Measurements from ENCODE around the gene LHX1. TPM values are rescaled to one million over a fixed set of nuclear protein-coding genes. Genes with fewer than 3 reads are reported as not detected.
A peak's percentile ranks its signal among the peaks of the same experiment; 100 is the strongest.

Gene LHX1
- total RNA-seq, 1 donor = not detected

DNA sequence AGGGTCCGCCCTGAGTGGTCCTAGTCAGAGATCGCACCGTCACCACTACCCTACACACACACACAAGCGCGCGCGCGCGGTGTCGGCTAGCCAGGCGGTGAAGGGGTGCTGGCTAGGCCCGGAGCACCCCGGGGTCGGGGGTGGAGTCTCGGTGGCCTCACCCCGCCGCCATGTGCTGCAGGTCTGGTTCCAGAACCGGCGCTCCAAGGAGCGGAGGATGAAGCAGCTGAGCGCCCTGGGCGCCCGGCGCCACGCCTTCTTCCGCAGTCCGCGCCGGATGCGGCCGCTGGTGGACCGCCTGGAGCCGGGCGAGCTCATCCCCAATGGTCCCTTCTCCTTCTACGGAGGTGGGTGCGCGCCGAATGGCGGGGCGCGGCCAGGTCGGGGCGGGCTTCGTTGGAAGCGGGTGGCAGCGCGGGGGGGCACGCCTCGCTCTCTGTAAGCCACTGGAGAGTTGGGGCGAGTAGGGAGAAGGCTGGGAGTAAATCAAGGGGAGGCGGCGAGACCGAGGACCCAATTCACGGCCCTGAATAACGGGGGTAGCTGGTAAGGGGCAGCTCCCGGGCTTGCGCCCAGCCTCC is 4.8 kb downstream of the LHX1 start:
- TF ChIP-seq, protein P1, sequence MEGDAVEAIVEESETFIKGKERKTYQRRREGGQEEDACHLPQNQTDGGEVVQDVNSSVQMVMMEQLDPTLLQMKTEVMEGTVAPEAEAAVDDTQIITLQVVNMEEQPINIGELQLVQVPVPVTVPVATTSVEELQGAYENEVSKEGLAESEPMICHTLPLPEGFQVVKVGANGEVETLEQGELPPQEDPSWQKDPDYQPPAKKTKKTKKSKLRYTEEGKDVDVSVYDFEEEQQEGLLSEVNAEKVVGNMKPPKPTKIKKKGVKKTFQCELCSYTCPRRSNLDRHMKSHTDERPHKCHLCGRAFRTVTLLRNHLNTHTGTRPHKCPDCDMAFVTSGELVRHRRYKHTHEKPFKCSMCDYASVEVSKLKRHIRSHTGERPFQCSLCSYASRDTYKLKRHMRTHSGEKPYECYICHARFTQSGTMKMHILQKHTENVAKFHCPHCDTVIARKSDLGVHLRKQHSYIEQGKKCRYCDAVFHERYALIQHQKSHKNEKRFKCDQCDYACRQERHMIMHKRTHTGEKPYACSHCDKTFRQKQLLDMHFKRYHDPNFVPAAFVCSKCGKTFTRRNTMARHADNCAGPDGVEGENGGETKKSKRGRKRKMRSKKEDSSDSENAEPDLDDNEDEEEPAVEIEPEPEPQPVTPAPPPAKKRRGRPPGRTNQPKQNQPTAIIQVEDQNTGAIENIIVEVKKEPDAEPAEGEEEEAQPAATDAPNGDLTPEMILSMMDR (IDR thresholded peaks at IDR 0.05; ENCODE audit: insufficient read depth, low read length) = no peak
- DNase-seq (ENCODE audit: low read depth) = no peak
- no peak overlapping the region for H3K4me3 ChIP-seq (ENCODE audit: low read depth, low read length)

DNA sequence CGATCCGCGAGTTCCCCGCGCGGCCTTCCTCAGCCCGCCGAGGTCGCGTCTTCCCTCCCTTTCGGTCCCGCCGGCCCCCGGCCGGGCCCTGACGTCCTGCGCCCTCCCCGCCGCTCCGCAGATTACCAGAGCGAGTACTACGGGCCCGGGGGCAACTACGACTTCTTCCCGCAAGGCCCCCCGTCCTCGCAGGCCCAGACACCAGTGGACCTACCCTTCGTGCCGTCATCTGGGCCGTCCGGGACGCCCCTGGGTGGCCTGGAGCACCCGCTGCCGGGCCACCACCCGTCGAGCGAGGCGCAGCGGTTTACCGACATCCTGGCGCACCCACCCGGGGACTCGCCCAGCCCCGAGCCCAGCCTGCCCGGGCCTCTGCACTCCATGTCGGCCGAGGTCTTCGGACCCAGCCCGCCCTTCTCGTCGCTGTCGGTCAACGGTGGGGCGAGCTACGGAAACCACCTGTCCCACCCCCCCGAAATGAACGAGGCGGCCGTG is 5.4 kb downstream of the LHX1 start:
- no peak overlapping the region for H3K4me3 ChIP-seq (ENCODE audit: low read depth, low read length)
- DNase-seq (ENCODE audit: low read depth) = no peak
- TF ChIP-seq, protein P1 (IDR thresholded peaks at IDR 0.05; ENCODE audit: insufficient read depth, low read length) = no peak

DNA sequence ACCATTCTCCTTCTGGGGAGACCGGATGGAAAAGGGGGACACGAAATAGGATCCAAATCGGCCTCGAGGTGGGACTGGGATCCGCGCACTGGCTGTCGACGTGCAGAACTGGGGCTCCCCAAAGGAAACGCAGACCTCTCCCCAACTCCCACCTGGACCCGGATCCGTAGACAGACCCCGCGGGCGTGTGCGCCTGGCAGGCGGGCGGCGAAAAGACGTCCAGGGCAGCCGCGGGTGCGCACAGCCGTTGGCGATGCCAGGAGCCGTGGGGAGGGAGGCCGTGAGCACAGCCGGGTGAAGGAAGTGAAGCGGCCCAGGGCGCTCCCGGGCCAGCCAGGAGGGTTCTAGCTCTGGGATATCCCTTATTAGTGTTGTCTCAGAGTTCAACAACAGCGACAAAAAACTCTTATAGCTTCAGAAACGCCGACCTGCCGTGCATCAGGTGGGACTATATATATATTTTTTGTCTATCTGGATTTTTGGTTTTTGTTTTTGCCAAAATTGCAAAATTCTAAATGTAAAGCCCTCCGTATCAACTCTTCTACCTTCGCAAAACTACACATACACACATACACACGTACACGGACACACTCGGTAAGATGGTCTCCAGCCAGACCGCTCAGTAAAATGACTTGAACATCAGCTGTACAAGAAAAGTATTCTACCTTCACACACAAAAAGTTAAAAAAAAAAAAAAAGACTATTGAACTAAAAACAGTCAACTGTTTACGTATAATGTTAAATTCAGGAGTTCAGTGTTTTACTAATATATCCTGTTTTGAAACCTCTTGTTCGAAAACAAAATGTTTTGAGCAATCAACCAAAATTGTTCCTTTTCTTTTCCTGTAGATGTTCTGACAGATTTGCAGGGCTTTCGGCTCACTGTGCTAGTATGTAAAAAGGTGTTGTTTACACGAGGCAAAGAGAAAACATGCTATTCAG is 6.2 kb downstream of the LHX1 start:
- H3K4me3 ChIP-seq (ENCODE audit: low read depth, low read length) = no peak overlapping the region
- peak; percentile 22 for DNase-seq (ENCODE audit: low read depth)
- TF ChIP-seq, protein P1 (IDR thresholded peaks at IDR 0.05; ENCODE audit: insufficient read depth, low read length) = no peak

DNA sequence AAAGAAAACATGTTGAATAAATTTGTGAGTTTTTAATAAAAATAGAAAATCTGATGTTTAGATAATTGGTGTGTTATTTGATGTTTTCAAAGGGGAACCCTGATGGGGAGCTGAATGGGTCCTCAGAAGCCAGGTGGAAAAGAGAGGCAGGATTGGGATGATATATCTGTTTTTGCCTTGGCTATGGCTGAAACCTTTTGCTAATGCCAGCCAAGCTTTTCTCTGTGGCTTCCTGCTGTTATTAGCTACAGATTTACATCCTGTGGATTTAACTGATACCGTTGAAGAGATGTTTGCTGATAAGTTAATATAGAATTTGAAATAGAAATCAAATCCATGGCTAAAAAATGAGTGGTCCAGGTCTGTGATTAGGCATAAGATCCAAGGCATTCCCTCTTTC is 7.3 kb downstream of the LHX1 start:
- TF ChIP-seq, protein P1 (IDR thresholded peaks at IDR 0.05; ENCODE audit: insufficient read depth, low read length) = no peak
- H3K4me3 ChIP-seq (ENCODE audit: low read depth, low read length) = no peak overlapping the region
- no peak for DNase-seq (ENCODE audit: low read depth)

DNA sequence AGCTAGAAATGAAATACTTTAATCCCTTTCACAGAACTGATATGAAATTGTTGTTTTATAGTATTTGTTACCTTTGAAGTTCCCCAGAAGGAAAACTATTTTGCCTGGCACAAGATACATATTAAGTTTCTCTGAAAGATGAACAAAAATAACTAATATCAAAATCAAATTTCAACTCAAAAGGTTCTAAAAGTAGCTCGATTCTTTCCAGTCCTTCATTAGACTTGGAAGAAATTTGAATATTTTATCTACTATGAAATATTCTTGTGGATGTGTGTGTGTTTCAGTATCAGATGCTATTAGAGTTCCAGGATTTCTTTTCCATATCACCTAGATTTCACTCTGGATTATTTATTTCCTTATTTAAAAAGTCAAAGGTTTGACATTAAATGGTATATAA is 7.9 kb downstream of the LHX1 start:
- H3K4me3 ChIP-seq (ENCODE audit: low read depth, low read length) = no peak overlapping the region
- TF ChIP-seq, protein P1 (IDR thresholded peaks at IDR 0.05; ENCODE audit: insufficient read depth, low read length) = no peak
- no peak for DNase-seq (ENCODE audit: low read depth)

DNA sequence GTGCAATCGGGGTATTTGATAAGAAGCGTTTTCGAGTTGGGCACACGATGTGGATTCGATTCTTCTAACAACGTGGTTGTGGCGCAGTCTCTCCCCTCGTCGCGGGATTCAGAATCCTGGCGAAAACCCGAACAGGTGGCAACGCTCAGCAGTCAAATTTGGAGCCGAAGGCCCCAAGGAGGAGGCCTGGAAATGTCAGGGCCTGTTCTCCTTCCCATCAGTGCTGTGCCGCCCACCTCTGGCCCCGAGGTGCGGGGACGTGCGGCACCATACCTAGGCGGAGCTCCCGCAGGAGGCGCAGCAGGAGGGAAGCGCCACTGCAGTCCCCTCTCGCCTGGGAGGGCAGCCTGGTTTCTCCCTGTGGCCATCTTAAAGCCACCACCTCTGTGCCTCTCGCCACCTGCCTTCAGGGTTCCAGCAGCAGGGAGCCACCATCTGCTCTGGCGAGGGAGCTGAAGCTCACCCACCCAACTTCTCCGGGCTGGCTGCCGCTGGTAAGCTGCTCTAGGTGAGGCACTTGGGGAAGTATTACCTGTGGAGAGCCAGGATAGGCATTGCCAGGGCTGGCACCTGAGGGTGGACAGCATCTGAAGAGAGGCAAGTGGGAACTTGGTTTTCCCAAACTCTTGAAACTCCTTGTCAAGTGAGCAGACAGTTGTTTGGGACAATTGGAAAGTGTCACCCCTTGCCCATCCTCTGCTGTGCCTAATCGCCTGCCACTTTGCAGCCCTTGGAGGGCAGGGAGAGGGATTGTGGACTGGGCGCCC is 8.9 kb downstream of the LHX1 start:
- H3K4me3 ChIP-seq (ENCODE audit: low read depth, low read length) = no peak overlapping the region
- TF ChIP-seq, protein P1 (IDR thresholded peaks at IDR 0.05; ENCODE audit: insufficient read depth, low read length) = no peak
- no peak for DNase-seq (ENCODE audit: low read depth)

All from fibroblast of the aortic adventitia (primary cell).